GM20431 (cell line): ENCODE data around the gene LMCD1.
"Not testable (repeated sequence)": the region's sequence is repeated elsewhere in the genome, so short reads cannot be mapped to it uniquely, and the experiment has no call there.

ENCODE experiments used
- in situ Hi-C: fragments of 300-500 bp; cut with MseI, MboI; formaldehyde crosslinking; loops from one replicate; pipeline ENCODE4 v1.15.0; 2020; ENCODE audit warnings: low sequenced_read_pairs; ENCODE audit not compliant: unreplicated experiment

LMCD1 gene

GRCh38 chr3:8576841-8577571, 75.4 kb downstream of the LMCD1 start:
- in situ Hi-C loops: no loop called here

GRCh38 chr3:8578282-8578681, 76.7 kb downstream of the LMCD1 start:
- in situ Hi-C loops: no loop called here

- in situ Hi-C loops: no loop called here
These were observed 77.5 kb downstream of the LMCD1 start for GRCh38 chr3:8579096-8579495.

- in situ Hi-C loops: no loop called here
These were observed 78.3 kb downstream of the LMCD1 start for GRCh38 chr3:8579943-8580342.

GRCh38 chr3:8580434-8580833, 78.8 kb downstream of the LMCD1 start:
- in situ Hi-C loops: not testable (repeated sequence)

- in situ Hi-C loops: no loop called here
These were observed 79.8 kb downstream of the LMCD1 start for GRCh38 chr3:8581373-8581772.

- in situ Hi-C loops: no loop called here
These were observed 80.3 kb downstream of the LMCD1 start for GRCh38 chr3:8581806-8582445.

- in situ Hi-C loops: no loop called here
These were observed 83.0 kb downstream of the LMCD1 start for GRCh38 chr3:8584661-8585060.

GRCh38 chr3:8589880-8590556, 88.4 kb downstream of the LMCD1 start:
- in situ Hi-C loops: no loop called here

- in situ Hi-C loops: no loop called here
These were observed 91.6 kb downstream of the LMCD1 start for GRCh38 chr3:8593021-8593827.

GRCh38 chr3:8595252-8595651, 93.6 kb downstream of the LMCD1 start:
- in situ Hi-C loops: no loop called here

- in situ Hi-C loops: no loop called here
These were observed 94.1 kb downstream of the LMCD1 start for GRCh38 chr3:8595695-8596115.

- in situ Hi-C loops: no loop called here
These were observed 94.9 kb downstream of the LMCD1 start for GRCh38 chr3:8596321-8597218.

GRCh38 chr3:8597219-8597853, 95.7 kb downstream of the LMCD1 start:
- in situ Hi-C loops: no loop called here

GRCh38 chr3:8599146-8599545, 97.5 kb downstream of the LMCD1 start:
- in situ Hi-C loops: no loop called here

- in situ Hi-C loops: no loop called here
These were observed 98.8 kb downstream of the LMCD1 start for GRCh38 chr3:8600457-8600856.

- in situ Hi-C loops: no loop called here
These were observed 101.6 kb downstream of the LMCD1 start for GRCh38 chr3:8603115-8603710.

- in situ Hi-C loops: no loop called here
These were observed 102.4 kb downstream of the LMCD1 start for GRCh38 chr3:8604006-8604405.

GRCh38 chr3:8604988-8605387, 103.4 kb downstream of the LMCD1 start:
- in situ Hi-C loops: no loop called here
